ENCODE results near the gene PHETA2.
A peak's percentile ranks its signal among the peaks of the same experiment; 100 is the strongest.

DNA sequence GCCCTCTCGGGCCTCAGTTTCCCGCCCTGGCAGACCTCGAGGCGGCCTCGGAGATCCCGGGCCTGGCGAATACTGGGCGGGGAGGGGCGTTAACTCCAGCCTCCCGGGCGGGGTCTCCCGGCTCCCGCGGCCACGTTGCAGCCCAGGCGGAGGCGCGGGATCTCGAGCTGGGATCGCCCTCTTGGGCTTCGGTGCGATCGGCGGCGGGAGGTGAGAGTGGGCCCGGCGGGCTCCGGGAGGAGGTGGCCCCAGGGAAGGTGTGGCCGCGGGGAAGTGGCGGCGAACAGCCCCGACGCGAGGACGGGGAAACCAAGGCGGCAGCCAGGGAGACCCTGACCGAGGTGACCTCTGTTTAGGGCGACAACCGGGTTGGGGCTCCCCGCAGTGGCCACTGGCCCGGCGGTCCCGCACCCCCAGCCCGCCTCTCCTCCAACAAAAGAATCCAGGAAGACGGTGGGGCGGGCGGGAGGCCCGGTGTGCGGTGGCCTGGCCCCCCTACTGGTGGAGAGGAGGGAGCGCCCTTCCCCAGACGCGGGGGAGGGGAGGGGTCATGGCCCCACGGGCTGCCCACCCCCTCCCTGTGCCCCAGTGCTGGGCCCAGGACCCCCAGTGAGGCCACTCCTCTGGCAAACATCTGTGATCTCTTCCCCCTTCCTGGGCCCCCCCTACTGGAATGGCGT, at the start of gene PHETA2:
- TF ChIP-seq, protein P1, sequence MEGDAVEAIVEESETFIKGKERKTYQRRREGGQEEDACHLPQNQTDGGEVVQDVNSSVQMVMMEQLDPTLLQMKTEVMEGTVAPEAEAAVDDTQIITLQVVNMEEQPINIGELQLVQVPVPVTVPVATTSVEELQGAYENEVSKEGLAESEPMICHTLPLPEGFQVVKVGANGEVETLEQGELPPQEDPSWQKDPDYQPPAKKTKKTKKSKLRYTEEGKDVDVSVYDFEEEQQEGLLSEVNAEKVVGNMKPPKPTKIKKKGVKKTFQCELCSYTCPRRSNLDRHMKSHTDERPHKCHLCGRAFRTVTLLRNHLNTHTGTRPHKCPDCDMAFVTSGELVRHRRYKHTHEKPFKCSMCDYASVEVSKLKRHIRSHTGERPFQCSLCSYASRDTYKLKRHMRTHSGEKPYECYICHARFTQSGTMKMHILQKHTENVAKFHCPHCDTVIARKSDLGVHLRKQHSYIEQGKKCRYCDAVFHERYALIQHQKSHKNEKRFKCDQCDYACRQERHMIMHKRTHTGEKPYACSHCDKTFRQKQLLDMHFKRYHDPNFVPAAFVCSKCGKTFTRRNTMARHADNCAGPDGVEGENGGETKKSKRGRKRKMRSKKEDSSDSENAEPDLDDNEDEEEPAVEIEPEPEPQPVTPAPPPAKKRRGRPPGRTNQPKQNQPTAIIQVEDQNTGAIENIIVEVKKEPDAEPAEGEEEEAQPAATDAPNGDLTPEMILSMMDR (IDR thresholded peaks at IDR 0.05; ENCODE audit: extremely low read depth in 1 of 2, insufficient read depth in 1 of 2, low read depth in 1 of 2, low read length in 2 of 2), result peak; percentile 28 to 63
- peak; percentile 55 for TF ChIP-seq POLR2AphosphoS5 (IDR thresholded peaks at IDR 0.05; ENCODE audit: insufficient read depth, low read depth, low read length)
- peak; percentile 40 for TF ChIP-seq POLR2A (IDR thresholded peaks at IDR 0.05; ENCODE audit: low read depth, low read length)
- TF ChIP-seq MYC (IDR thresholded peaks at IDR 0.05; ENCODE audit: low read depth, low read length), result no peak
- no peak for TF ChIP-seq MAX (IDR thresholded peaks at IDR 0.05; ENCODE audit: insufficient read depth, insufficient read length)
- no peak for TF ChIP-seq EZH2 (IDR thresholded peaks at IDR 0.05; ENCODE audit: borderline replicate concordance, low read depth, low read length, severe bottlenecking)
- no peak for TF ChIP-seq JUN (IDR thresholded peaks at IDR 0.05; ENCODE audit: borderline replicate concordance, insufficient read depth, insufficient read length, low read depth)
- no peak for TF ChIP-seq FOS (IDR thresholded peaks at IDR 0.05; ENCODE audit: borderline replicate concordance, insufficient read depth, low read length)
- TF ChIP-seq GATA2 (IDR thresholded peaks at IDR 0.05; ENCODE audit: insufficient read depth, insufficient read length, low read depth, low read length), result no peak

Data from endothelial cell of umbilical vein (primary cell).